K562 treated with DMSO at 1 percent for 24 hours (cell line): ENCODE results near the gene C20orf144. TPM values are rescaled to one million over a fixed set of nuclear protein-coding genes. Genes with fewer than 3 reads are reported as not detected.

ENCODE experiments used
- total RNA-seq: library from RNA; unstranded; fragments of 300-600 nt; gene quantifications from 2 replicates; pipeline ENCODE4 v1.2.3, GENCODE V29; 2022; ENCODE audit warnings: low read depth; ENCODE audit not compliant: insufficient read depth

Gene C20orf144
- 0.19 and 0.85 TPM in 2 replicates for total RNA-seq

GRCh38 chr20:33662172-33662571 is at the start of gene C20orf144:
Gene C20orf144, plus strand, starts transcription at chr20:33662327. Its CDS starts 19 bp downstream, at chr20:33662346.

GRCh38 chr20:33666293-33667244 is 4.4 kb downstream of the C20orf144 start, which contains the start of gene ACTL10:
Gene ACTL10, plus strand, starts transcription at chr20:33666943. Its CDS starts 555 bp downstream, at chr20:33667498.

DNA sequence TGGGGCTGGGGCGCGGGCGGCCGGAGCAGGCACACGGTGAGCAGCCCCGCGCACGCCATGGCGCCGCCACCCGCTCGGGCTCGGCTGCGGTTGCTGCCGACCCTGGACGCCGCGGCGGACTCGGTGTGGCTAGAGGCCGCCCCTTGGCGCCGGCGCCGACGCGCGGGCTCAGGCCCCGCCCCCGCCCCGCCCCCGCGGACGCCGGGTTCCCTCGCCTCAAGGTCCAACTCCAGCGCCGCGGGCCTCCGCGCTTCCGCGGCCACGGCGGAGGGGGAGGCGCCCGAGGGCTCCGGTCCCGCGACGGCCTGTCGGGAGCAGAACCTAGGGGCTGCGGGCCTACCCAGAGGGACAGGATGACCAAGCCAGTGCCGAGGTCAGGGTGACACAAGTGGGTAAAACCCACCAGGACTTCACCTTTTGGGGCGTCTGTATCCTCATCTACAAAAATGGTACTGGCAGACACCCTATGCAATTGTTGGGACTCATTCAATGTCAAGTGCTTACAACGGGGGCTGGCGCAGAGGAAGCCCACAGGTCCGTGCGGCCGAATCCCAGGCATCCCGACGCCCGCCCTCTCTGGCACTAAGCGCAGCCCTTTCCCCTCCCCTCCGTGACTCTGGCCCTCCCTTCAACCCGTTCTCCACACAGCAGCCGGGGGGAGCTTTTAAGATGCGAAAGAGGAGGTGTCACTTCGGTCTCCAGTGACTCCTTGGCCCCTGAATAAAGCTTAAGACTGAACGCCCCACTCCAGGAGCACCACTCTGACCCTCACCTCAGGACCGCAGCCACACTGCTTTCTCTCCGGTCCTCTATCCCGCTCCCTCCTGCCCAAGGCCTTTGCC is 12.4 kb downstream of the C20orf144 start, which contains the start of gene NECAB3:
TSS of gene NECAB3 (minus strand) at position 135 of the 842 bp plus-strand sequence. CDS start at position 59, 76 bp downstream.

DNA sequence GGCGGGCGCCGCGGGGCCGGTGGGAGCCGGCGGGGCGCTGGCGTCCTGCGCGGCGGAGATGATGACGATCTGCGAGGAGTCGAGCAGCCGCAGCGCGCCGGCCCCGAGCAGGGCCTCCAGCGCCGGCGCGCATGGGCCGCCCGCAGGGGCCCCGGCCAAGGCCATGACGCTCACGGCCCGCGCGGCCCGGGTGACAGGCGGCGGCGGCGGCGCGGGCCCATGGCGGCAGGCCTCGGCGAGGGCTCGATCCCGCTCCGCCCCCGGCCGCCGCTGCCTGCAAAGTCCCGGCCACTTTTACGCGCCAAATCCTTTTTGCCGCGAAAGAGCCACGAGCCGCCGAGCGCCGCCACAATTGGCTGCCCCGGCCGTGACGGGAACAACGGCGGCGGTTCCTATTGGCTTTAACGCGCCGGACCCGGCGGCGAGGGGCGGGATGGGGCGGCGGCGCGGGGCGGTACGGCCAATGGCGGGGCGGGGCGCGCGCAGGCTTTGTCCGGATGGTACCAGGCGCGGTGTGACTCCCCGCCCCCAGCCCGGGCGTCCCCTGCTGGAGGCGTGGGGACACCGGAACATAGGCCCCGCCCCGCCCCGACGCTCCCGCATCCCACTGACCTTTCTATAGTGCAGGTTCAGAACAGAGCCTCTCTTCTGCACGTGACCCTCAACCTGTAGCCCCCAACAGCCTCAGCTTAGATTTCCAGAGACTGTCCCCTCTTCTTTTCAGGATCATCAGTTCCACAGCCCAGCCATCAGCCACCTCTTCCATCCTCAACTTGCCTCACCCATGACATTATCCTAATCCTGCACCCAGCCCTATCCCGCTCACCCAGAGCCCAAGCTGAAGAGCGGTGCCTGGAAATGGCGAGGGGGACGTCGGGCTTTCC is 24.2 kb downstream of the C20orf144 start, which contains the start of gene E2F1:
TSS of gene E2F1 (minus strand) at position 286 of the 884 bp plus-strand sequence. CDS start at position 165, 121 bp downstream.

Other genes with a start within 250 kb of the C20orf144 start
- gene SNTA1, start 218.6 kb upstream of the C20orf144 start, total RNA-seq, result 25.5 and 25.9 TPM in 2 replicates
- 19.8 and 28.5 TPM in 2 replicates for gene CBFA2T2, start 172.2 kb upstream of the C20orf144 start, total RNA-seq
- 0.17 and 0.52 TPM in 2 replicates for gene ACTL10, start 4.6 kb downstream of the C20orf144 start, total RNA-seq
- gene NECAB3, start 12.1 kb downstream of the C20orf144 start, total RNA-seq, result 54.5 and 58.2 TPM in 2 replicates
- 47.6 and 55.5 TPM in 2 replicates for gene E2F1, start 24.1 kb downstream of the C20orf144 start, total RNA-seq
- 10.8 and 14.3 TPM in 2 replicates for gene PXMP4, start 58.0 kb downstream of the C20orf144 start, total RNA-seq
- 2.1 and 2.6 TPM in 2 replicates for gene ZNF341, start 69.7 kb downstream of the C20orf144 start, total RNA-seq
- 83.7 and 94.1 TPM in 2 replicates for gene CHMP4B, start 149.0 kb downstream of the C20orf144 start, total RNA-seq